ENCODE data around the gene ZNF169. TPM values are rescaled to one million over a fixed set of nuclear protein-coding genes. Genes with fewer than 3 reads are reported as not detected.
"Not testable (repeated sequence)": the region's sequence is repeated elsewhere in the genome, so short reads cannot be mapped to it uniquely, and the experiment has no call there.

The ZNF169 gene
- total RNA-seq, 3 donors from 2014 or later (not counting 1 experiment from before 2014, with no cell fraction given): 4.6 to 11.3 (median 8.9) TPM

- H3K4me3 Mint-ChIP-seq; H3K27me3 Mint-ChIP-seq (ENCODE audit: low read depth in 2 of 2); H3K36me3 ChIP-seq (ENCODE audit: control insufficient read depth, insufficient read depth, low read length); H3K27ac Mint-ChIP-seq; DNase-seq; H3K4me3 ChIP-seq (ENCODE audit: low read length); H3K27me3 ChIP-seq (ENCODE audit: control insufficient read depth, insufficient read depth, low read length); H3K9me3 ChIP-seq (ENCODE audit: control insufficient read depth, insufficient read depth, low read length); intact Hi-C loops (cut with micrococcal nuclease); H3K27ac ChIP-seq (ENCODE audit: low read length); H3K9me3 Mint-ChIP-seq; H3K36me3 Mint-ChIP-seq; H3K4me1 ChIP-seq (ENCODE audit: control insufficient read depth, insufficient read depth, low read length); ATAC-seq; H3K4me1 Mint-ChIP-seq: not testable (repeated sequence)
- 82% methylated on average over 8 of the region's 18 CpGs for WGBS (ENCODE audit: insufficient coverage)
Measured at GRCh38 chr9:94323153-94323798, 64.2 kb downstream of the ZNF169 start.

GRCh38 chr9:94325583-94325982 is 66.5 kb downstream of the ZNF169 start:
- H3K4me1 Mint-ChIP-seq; H3K4me3 ChIP-seq (ENCODE audit: low read length); H3K27me3 Mint-ChIP-seq (ENCODE audit: low read depth in 2 of 2); ATAC-seq; H3K9me3 ChIP-seq (ENCODE audit: control insufficient read depth, insufficient read depth, low read length); DNase-seq; H3K4me3 Mint-ChIP-seq; H3K4me1 ChIP-seq (ENCODE audit: control insufficient read depth, insufficient read depth, low read length); intact Hi-C loops (cut with micrococcal nuclease); H3K27ac Mint-ChIP-seq; H3K27me3 ChIP-seq (ENCODE audit: control insufficient read depth, insufficient read depth, low read length); H3K36me3 ChIP-seq (ENCODE audit: control insufficient read depth, insufficient read depth, low read length); H3K9me3 Mint-ChIP-seq; H3K36me3 Mint-ChIP-seq; H3K27ac ChIP-seq (ENCODE audit: low read length): not testable (repeated sequence)
- 95% methylated on average over 14 of the region's 16 CpGs for WGBS (ENCODE audit: insufficient coverage)

GRCh38 chr9:94328544-94328943 is 69.4 kb downstream of the ZNF169 start, which contains the start of gene NUTM2F:
Gene NUTM2F, minus strand, starts transcription at chr9:94328644. Its CDS starts 21 bp downstream, at chr9:94328623.
- H3K9me3 ChIP-seq (ENCODE audit: control insufficient read depth, insufficient read depth, low read length); H3K4me3 Mint-ChIP-seq; H3K36me3 Mint-ChIP-seq; H3K36me3 ChIP-seq (ENCODE audit: control insufficient read depth, insufficient read depth, low read length); DNase-seq; H3K27me3 ChIP-seq (ENCODE audit: control insufficient read depth, insufficient read depth, low read length); H3K4me1 Mint-ChIP-seq; H3K4me3 ChIP-seq (ENCODE audit: low read length); H3K27ac ChIP-seq (ENCODE audit: low read length); H3K4me1 ChIP-seq (ENCODE audit: control insufficient read depth, insufficient read depth, low read length); H3K27ac Mint-ChIP-seq; H3K27me3 Mint-ChIP-seq (ENCODE audit: low read depth in 2 of 2); ATAC-seq; intact Hi-C loops (cut with micrococcal nuclease); H3K9me3 Mint-ChIP-seq: not testable (repeated sequence)
- 100% methylated on average over 1 of the region's 5 CpGs for WGBS (ENCODE audit: insufficient coverage)

- H3K27ac ChIP-seq (ENCODE audit: low read length); H3K36me3 Mint-ChIP-seq; DNase-seq; H3K27ac Mint-ChIP-seq; intact Hi-C loops (cut with micrococcal nuclease); H3K4me1 ChIP-seq (ENCODE audit: control insufficient read depth, insufficient read depth, low read length); H3K36me3 ChIP-seq (ENCODE audit: control insufficient read depth, insufficient read depth, low read length); ATAC-seq; H3K27me3 Mint-ChIP-seq (ENCODE audit: low read depth in 2 of 2); H3K4me1 Mint-ChIP-seq; H3K4me3 Mint-ChIP-seq; H3K4me3 ChIP-seq (ENCODE audit: low read length); H3K9me3 Mint-ChIP-seq; H3K27me3 ChIP-seq (ENCODE audit: control insufficient read depth, insufficient read depth, low read length); H3K9me3 ChIP-seq (ENCODE audit: control insufficient read depth, insufficient read depth, low read length): not testable (repeated sequence)
- WGBS (ENCODE audit: insufficient coverage): 89% methylated on average over 3 of the region's 4 CpGs
Measured at GRCh38 chr9:94336445-94336844, 77.3 kb downstream of the ZNF169 start.

GRCh38 chr9:94338723-94339122 is 79.6 kb downstream of the ZNF169 start:
- H3K27ac Mint-ChIP-seq; H3K4me1 ChIP-seq (ENCODE audit: control insufficient read depth, insufficient read depth, low read length); H3K4me1 Mint-ChIP-seq; H3K4me3 Mint-ChIP-seq; H3K4me3 ChIP-seq (ENCODE audit: low read length); H3K36me3 Mint-ChIP-seq; H3K9me3 ChIP-seq (ENCODE audit: control insufficient read depth, insufficient read depth, low read length); H3K36me3 ChIP-seq (ENCODE audit: control insufficient read depth, insufficient read depth, low read length); H3K27me3 ChIP-seq (ENCODE audit: control insufficient read depth, insufficient read depth, low read length); H3K27ac ChIP-seq (ENCODE audit: low read length); DNase-seq; ATAC-seq; intact Hi-C loops (cut with micrococcal nuclease); H3K9me3 Mint-ChIP-seq; H3K27me3 Mint-ChIP-seq (ENCODE audit: low read depth in 2 of 2): not testable (repeated sequence)
- 91% methylated on average over 3 of the region's 7 CpGs for WGBS (ENCODE audit: insufficient coverage)

GRCh38 chr9:94339657-94340056 is 80.6 kb downstream of the ZNF169 start:
- H3K4me3 ChIP-seq (ENCODE audit: low read length); intact Hi-C loops (cut with micrococcal nuclease); H3K27me3 ChIP-seq (ENCODE audit: control insufficient read depth, insufficient read depth, low read length); H3K4me1 ChIP-seq (ENCODE audit: control insufficient read depth, insufficient read depth, low read length); H3K4me1 Mint-ChIP-seq; ATAC-seq; H3K4me3 Mint-ChIP-seq; H3K9me3 Mint-ChIP-seq; H3K27ac ChIP-seq (ENCODE audit: low read length); H3K36me3 ChIP-seq (ENCODE audit: control insufficient read depth, insufficient read depth, low read length); DNase-seq; H3K36me3 Mint-ChIP-seq; H3K9me3 ChIP-seq (ENCODE audit: control insufficient read depth, insufficient read depth, low read length); H3K27ac Mint-ChIP-seq; H3K27me3 Mint-ChIP-seq (ENCODE audit: low read depth in 2 of 2): not testable (repeated sequence)
- WGBS (ENCODE audit: insufficient coverage): 74% methylated on average over 2 of the region's 6 CpGs

- H3K27me3 ChIP-seq (ENCODE audit: control insufficient read depth, insufficient read depth, low read length); H3K4me1 Mint-ChIP-seq; H3K27ac Mint-ChIP-seq; H3K27me3 Mint-ChIP-seq (ENCODE audit: low read depth in 2 of 2); DNase-seq; H3K27ac ChIP-seq (ENCODE audit: low read length); H3K4me3 ChIP-seq (ENCODE audit: low read length); ATAC-seq; H3K4me3 Mint-ChIP-seq; H3K4me1 ChIP-seq (ENCODE audit: control insufficient read depth, insufficient read depth, low read length); H3K9me3 Mint-ChIP-seq; H3K36me3 ChIP-seq (ENCODE audit: control insufficient read depth, insufficient read depth, low read length); intact Hi-C loops (cut with micrococcal nuclease); H3K36me3 Mint-ChIP-seq; H3K9me3 ChIP-seq (ENCODE audit: control insufficient read depth, insufficient read depth, low read length): not testable (repeated sequence)
- 75% methylated on average over 2 of the region's 6 CpGs for WGBS (ENCODE audit: insufficient coverage)
Measured at GRCh38 chr9:94340750-94341149, 81.7 kb downstream of the ZNF169 start.

- H3K27ac ChIP-seq (ENCODE audit: low read length); H3K36me3 ChIP-seq (ENCODE audit: control insufficient read depth, insufficient read depth, low read length); H3K9me3 Mint-ChIP-seq; DNase-seq; H3K36me3 Mint-ChIP-seq; H3K27me3 Mint-ChIP-seq (ENCODE audit: low read depth in 2 of 2); intact Hi-C loops (cut with micrococcal nuclease); H3K9me3 ChIP-seq (ENCODE audit: control insufficient read depth, insufficient read depth, low read length); ATAC-seq; H3K4me1 ChIP-seq (ENCODE audit: control insufficient read depth, insufficient read depth, low read length); H3K27ac Mint-ChIP-seq; H3K4me3 Mint-ChIP-seq; H3K4me3 ChIP-seq (ENCODE audit: low read length); H3K4me1 Mint-ChIP-seq; H3K27me3 ChIP-seq (ENCODE audit: control insufficient read depth, insufficient read depth, low read length): not testable (repeated sequence)
- WGBS (ENCODE audit: insufficient coverage): no CpG with 5 or more reads among the region's 2 CpGs
Measured at GRCh38 chr9:94341703-94342102, 82.6 kb downstream of the ZNF169 start.
